HG02763 (cell line): Measurements from ENCODE around the gene FBXO22.
"Not testable (repeated sequence)": the region's sequence is repeated elsewhere in the genome, so short reads cannot be mapped to it uniquely, and the experiment has no call there.

Source experiments
- ATAC-seq: cut with Tn5 transposase; IDR thresholded peaks from one replicate; pipeline ENCODE4 v1.9.1; 2021; ENCODE audit warnings: mild to moderate bottlenecking, moderate library complexity; ENCODE audit not compliant: unreplicated experiment

Gene FBXO22

DNA sequence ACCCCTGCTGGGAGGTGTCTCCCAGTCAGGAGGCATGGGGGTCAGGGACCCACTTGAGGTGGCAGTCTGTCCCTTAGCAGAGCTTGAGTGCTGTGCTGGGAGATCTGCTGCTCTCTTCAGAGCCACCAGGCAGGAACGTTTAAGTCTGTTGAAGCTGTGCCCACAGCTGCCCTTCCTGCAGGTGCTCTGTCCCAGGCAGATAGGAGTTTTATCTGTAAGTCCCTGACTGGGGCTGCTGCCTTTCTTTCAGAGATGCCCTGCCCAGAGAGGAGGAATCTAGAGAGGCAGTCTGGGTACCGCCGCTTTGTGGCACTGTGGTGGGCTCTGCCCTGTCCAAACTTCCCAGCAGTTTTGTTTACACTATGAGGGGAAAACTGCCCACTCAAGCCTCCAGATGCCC lies 73.1 kb downstream of the FBXO22 start:
- ATAC-seq, result not testable (repeated sequence)

DNA sequence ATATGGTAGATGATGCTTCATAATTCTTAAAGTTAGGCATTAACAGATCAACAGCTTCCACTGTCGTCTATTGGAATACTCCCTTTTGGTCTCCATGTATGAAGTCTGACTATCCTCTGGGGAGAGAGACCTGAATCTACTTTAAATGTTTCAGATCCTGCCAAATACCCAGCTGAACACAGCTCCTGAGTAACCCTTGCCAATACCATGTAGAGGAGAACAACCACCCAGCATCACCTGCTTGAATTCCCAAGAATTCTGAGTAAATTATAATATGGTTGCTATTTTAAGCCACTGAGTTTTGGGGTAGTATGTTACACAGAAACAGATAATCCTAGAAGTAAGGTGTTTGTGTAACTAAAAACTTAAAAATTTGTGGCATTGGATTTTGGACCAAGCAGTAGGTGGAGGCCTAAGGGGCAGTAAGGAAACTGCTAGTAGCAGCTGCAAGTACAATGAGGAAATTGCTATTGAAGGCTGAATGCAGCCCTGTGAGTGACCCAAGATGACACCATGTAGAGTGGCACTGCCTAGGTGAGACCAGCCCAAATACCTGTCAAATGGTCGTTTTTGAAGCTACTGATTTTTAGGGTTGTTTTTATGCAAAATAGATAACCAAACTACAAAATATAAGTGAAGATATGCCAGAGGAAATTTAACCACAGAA lies 77.6 kb downstream of the FBXO22 start:
- ATAC-seq, result no peak

DNA sequence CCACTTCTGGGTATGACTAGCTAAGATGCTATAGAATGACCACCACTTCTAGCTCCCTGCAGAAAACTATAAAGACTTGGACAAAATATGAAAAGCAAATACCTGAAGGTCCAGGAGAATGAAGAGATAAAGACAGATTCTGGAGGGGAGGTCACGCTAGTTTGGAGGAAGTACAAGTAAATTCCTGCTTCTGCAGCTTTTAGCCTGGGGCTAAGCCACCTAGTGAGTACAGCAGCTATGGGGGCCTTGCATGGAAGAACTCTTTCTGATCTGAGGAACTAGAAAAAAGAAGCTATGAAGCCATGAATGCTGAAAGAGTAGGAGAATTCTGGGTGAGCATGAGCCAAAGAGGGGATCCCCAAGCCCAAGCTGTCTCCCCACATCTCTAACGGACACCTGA lies 78.8 kb downstream of the FBXO22 start:
- no peak for ATAC-seq

DNA sequence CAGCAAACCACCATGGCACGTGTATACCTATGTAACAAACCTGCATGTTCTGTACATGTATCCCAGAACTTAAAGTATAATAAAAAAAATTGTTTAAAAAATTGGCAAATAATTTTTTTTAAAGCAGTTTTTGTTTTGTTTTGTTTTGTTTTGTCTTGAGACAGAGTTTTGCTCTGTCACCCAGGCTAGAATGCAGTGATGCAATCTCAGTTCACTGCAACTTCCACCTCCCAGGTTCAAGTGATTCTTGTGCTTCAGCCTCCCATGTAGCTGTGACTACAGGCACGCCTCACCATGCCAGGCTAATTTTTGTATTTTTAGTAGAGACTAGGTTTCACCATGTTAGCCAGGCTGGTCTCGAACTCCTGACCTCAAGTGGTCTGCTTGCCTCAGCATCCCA lies 81.0 kb downstream of the FBXO22 start:
- not testable (repeated sequence) for ATAC-seq

DNA sequence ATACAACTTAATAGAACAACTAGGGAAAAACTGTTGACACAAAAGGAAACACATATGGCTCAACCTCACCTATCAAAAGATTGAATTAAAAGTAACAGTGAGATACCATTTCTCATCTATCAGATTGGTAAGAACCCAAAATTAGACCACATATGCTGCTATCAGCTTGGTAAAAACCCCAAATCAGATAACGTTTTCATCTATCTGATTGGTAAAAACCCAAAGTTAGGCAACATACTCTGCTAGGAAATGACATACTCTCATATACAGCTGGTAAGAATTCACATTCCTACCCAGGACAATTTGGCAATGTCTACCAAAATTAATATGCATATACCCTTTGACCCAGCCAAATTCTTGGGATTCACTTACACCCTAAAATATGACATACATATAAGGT lies 82.3 kb downstream of the FBXO22 start:
- no peak for ATAC-seq

DNA sequence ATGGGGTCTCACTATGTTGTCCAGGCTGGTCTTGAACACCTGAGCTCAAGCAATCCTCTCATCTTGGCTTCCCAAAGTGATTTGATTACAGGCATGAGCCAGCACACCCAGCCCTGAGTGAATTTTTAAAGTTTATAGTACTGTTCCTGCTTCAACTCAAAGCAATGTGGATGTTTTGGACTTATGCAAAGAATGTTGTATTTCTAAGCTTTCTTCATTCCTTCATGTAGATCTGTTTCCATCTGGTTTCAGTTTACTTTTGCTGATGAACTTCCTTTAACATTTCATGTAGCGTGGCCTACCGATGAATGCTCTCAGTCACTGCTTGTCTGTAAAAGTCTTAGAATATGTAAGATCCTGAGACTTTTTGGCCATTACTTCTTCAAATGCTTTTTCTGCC lies 85.4 kb downstream of the FBXO22 start:
- no peak for ATAC-seq

DNA sequence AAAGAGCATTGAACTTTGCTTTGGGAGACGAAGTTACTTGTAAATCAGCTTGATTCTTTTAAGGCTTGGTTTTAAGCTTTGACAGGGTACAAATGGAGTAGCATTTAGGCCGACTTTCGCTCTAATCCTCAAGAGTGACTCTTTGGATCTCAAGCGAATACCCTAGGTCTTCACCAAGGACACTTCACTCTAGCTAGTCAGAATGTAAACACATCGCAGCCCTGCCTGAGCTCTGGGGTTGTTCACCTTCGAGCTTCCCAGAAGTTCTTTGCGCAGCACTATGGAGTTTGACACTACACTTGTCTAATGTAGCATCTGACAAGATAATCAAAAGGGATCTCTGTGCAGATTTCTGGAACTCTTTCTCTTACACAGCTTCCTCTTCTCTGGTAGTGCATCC lies 86.2 kb downstream of the FBXO22 start:
- no peak for ATAC-seq
